ENCODE measurements around the gene UPF1. TPM values are rescaled to one million over a fixed set of nuclear protein-coding genes. Genes with fewer than 3 reads are reported as not detected.
"Not testable (repeated sequence)": the region's sequence is repeated elsewhere in the genome, so short reads cannot be mapped to it uniquely, and the experiment has no call there.

The UPF1 gene
- total RNA-seq, 4 donors from 2014 or later, result 63.9 to 157 (median 127) TPM

DNA sequence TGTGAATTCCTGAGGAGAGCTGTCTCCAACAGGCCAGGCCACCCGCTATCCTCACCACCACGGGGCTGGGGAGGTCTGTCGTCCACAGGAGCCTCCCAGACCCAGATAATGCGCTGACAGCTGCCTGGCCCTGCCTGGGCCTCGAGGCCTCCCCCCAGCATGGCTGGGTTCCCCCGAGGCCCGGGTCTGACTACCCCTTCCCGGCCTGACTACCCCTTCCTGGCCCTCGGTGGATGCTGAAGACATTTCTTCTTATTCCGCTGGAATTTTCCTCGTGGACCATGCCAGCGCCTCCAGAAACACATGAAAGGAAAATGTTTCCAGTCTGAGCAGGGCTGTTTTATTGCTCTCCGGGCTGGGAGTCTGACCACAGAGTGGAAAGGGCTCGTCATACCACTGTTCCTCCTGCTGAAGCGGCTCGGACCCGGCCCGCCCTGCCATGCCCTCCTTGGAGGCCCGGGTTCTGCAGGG lies 23.9 kb upstream of the UPF1 start:
- Histone ChIP-seq H3K27me3 (no peaks in the 10 kb centered on the region), H3K36me3 (no peaks in the 10 kb centered on the region), H3K9me3 (no peaks in the 10 kb centered on the region), H3K4me1 (no peaks in the 10 kb centered on the region), H3K27ac (no peak overlapping the region), H3K4me3 (no peak overlapping the region)
- DNase-seq, result no peak
- TF ChIP-seq, protein P1, sequence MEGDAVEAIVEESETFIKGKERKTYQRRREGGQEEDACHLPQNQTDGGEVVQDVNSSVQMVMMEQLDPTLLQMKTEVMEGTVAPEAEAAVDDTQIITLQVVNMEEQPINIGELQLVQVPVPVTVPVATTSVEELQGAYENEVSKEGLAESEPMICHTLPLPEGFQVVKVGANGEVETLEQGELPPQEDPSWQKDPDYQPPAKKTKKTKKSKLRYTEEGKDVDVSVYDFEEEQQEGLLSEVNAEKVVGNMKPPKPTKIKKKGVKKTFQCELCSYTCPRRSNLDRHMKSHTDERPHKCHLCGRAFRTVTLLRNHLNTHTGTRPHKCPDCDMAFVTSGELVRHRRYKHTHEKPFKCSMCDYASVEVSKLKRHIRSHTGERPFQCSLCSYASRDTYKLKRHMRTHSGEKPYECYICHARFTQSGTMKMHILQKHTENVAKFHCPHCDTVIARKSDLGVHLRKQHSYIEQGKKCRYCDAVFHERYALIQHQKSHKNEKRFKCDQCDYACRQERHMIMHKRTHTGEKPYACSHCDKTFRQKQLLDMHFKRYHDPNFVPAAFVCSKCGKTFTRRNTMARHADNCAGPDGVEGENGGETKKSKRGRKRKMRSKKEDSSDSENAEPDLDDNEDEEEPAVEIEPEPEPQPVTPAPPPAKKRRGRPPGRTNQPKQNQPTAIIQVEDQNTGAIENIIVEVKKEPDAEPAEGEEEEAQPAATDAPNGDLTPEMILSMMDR (IDR thresholded peaks at IDR 0.05), result no peak
- TF ChIP-seq POLR2A (IDR thresholded peaks at IDR 0.05), result no peak

DNA sequence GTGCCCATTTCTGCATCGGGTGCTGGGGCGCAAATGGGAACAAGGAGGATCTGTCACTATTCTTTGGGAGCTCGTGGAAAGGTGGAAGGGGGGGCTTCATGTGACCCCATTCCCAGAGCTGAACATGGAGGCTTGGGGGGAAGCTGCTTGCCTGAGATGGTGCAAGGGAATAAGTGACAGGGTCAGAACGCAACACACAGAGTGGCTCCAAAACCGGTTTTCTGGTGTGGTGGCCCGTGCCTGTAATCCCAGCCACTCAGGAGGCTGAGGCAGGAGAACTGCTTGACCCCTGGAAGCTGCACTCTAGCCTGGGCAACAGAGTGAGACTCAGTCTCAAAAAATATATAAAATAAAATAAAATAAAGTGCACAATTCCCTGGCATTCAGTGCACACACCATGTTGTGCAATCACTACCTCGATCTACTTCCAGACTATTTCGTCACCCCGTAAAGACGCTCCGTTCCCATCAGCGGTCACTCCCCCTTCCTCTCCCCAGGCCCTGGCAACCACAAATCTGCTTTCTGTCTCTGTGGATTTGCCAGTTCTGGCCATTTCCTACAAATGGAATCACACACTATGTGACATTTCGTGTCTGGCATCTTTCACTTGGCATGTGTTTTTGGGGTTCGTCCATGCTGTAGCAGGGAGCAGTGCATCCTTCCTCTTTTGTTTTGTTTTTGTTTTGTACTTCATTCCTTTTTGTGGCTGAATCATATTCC lies 22.4 kb upstream of the UPF1 start:
- Histone ChIP-seq H3K4me1 (no peaks in the 10 kb centered on the region), H3K27ac (no peak overlapping the region), H3K27me3 (no peaks in the 10 kb centered on the region), H3K4me3 (no peak overlapping the region), H3K9me3 (no peaks in the 10 kb centered on the region), H3K36me3 (no peaks in the 10 kb centered on the region)
- DNase-seq, result peak in 1 of 3 donors; percentile 70
- TF ChIP-seq, protein P1 (IDR thresholded peaks at IDR 0.05), result no peak
- TF ChIP-seq POLR2A (IDR thresholded peaks at IDR 0.05), result no peak

DNA sequence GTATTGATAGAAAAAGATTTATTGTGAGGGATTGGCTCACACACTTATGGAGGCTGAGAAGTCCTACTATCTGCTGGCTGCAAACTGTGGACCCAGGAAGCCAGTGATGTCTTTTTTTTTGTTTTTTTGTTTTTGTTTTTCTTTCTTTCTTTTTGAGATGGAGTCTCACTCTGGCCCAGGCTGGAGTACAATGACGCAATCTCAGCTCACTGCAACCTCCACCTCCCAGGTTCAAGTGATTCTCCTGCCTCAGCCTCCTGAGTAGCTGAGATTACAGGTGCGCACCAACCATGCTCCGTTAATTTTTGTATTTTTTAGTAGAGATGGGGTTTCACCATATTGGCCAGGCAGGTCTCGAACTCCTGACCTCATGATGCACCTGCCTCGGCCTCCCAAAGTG lies 20.1 kb upstream of the UPF1 start:
- DNase-seq, H3K9me3 ChIP-seq, H3K4me3 ChIP-seq, H3K27ac ChIP-seq, H3K4me1 ChIP-seq, H3K27me3 ChIP-seq, H3K36me3 ChIP-seq: not testable (repeated sequence)

DNA sequence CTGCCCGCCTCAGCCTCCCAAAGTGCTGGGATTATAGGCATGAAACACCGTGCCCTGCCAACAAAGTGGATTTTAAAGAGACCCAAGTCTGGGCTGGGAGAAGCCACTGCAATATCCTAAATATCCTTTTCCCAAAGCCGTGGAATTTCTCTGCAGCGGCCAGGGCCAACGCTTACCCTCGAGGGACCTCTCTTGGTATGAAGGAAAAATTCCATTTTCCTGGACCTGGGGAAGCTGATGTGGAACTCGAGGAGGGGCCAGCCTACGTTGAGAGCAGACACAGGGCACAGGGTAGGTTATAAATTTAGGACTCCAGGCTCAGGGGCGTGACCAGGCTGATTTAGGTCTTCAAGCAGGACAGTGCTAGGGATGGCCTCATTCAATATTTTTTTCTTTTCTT lies 17.7 kb upstream of the UPF1 start:
- Histone ChIP-seq H3K4me3 (no peak overlapping the region), H3K4me1 (no peaks in the 10 kb centered on the region), H3K36me3 (no peaks in the 10 kb centered on the region), H3K27me3 (no peaks in the 10 kb centered on the region), H3K9me3 (no peaks in the 10 kb centered on the region), H3K27ac (no peak overlapping the region)
- TF ChIP-seq POLR2A (IDR thresholded peaks at IDR 0.05), result no peak
- TF ChIP-seq, protein P1 (IDR thresholded peaks at IDR 0.05), result no peak
- DNase-seq, result no peak

DNA sequence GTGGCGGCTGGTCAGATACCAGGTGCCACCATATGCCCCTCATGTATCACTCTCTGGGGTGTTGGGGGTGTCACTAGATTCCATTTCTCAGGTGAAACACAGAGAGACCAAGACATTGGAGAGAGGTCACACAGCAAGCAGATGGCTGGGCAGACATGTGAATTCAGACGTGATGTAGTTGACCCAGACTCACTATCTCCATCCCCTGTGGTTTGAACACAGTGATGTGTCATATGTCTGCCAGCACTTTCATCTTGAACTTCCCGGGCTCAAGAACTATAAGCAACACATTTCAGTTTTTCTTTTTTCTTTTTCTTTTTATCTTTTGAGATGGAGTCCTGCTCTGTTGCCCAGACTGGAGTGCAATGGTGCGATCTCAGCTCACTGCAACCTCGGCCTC lies 16.1 kb upstream of the UPF1 start:
- no peak for DNase-seq
- H3K4me3 ChIP-seq, result no peak overlapping the region
- no peaks in the 10 kb centered on the region for H3K4me1 ChIP-seq
- TF ChIP-seq POLR2A (IDR thresholded peaks at IDR 0.05), result no peak
- TF ChIP-seq, protein P1 (IDR thresholded peaks at IDR 0.05), result no peak
- no peaks in the 10 kb centered on the region for H3K27me3 ChIP-seq
- H3K27ac ChIP-seq, result no peak overlapping the region
- no peaks in the 10 kb centered on the region for H3K9me3 ChIP-seq
- no peaks in the 10 kb centered on the region for H3K36me3 ChIP-seq

DNA sequence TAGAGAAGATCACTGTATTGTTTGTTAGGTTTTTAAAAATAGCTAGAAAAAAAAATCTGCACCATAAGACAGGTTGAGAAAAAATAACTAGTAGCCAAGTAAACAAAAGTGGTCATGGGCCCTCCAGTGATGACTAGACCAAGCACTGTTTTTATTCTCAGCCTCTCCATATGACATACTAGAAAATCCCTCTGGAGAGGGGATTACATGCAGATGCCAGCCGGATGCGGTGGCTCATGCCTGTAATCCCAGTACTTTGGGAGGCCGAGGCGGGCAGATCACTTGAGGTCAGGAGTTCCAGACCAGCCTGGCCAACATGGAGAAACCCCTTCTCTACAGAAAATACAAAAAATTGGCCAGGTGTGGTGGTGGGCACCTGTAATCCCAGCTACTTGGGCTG lies 15.1 kb upstream of the UPF1 start:
- H3K27ac ChIP-seq, H3K4me1 ChIP-seq, H3K36me3 ChIP-seq: not testable (repeated sequence)

DNA sequence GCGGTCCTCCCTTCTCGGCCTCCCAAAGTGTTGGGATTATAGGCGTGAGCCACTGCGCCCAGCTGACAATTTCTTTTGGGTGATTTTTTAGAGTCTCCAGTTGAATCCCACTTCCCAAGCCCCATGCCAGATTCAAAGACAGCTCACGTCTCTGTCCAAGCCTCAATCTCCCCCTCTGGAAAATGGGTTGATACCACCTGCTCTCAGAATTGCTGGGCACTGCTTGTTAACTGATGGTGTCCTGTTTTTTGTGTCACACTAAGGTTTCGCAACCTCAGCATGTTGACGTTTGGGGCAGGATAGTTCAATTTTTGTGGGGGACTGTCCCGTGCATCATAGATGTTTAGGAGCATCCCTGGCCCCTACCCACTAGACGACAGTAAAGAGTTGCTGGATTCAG lies 14.2 kb upstream of the UPF1 start:
- Histone ChIP-seq H3K27me3 (no peaks in the 10 kb centered on the region), H3K4me3 (no peak overlapping the region), H3K9me3 (no peaks in the 10 kb centered on the region), H3K4me1 (no peaks in the 10 kb centered on the region), H3K36me3 (no peaks in the 10 kb centered on the region), H3K27ac (no peak overlapping the region)
- DNase-seq, result no peak
- no peak for TF ChIP-seq POLR2A (IDR thresholded peaks at IDR 0.05)
- TF ChIP-seq, protein P1 (IDR thresholded peaks at IDR 0.05), result no peak

More for the DNA sequence above, 15.1 kb upstream of the UPF1 start:
- H3K9me3 ChIP-seq, DNase-seq, H3K4me3 ChIP-seq, H3K27me3 ChIP-seq: not testable (repeated sequence)

Measured in Peyer's patch (tissue), 4 donors.